GM18520 (cell line): Measurements from ENCODE around the gene HERC3.

Experiments
- ATAC-seq: cut with Tn5 transposase; IDR thresholded peaks from one replicate; pipeline ENCODE4 v1.9.1; 2021; ENCODE audit not compliant: unreplicated experiment

Gene HERC3

GRCh38 chr4:88591787-88592599, at the start of gene HERC3:
HERC3 (plus strand) TSS chr4:88592480; CDS start chr4:88605824, 13,344 bp downstream.
- peak; percentile 97 for ATAC-seq

GRCh38 chr4:88549815-88550214, 42.5 kb upstream of the HERC3 start:
- no peak for ATAC-seq

DNA sequence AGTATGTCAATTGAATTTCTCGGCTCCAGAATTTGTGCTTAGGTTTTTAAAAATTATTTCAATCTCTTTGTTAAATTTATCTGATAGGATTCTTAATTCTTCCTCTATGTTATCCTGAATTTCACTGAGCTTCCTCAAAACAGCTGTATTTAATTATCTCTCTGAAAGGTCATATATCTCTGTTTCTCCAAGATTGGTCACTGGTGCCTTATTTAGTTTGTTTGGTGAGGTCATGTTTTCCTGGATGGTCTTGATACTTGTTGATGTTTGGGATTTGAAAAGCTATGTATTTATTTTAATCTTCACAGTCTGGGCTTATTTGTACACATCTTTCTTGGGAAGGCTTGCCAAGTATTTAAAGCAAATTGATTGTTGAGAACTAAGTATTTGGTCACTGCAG, 24.7 kb upstream of the HERC3 start:
- no peak for ATAC-seq

- ATAC-seq, result no peak
These were observed 22.3 kb upstream of the HERC3 start for GRCh38 chr4:88570001-88570400.

- ATAC-seq, result no peak
These were observed 18.9 kb upstream of the HERC3 start for GRCh38 chr4:88573276-88573980.

GRCh38 chr4:88573995-88574394, 18.3 kb upstream of the HERC3 start:
- no peak for ATAC-seq

GRCh38 chr4:88575186-88575585, 17.1 kb upstream of the HERC3 start:
- no peak for ATAC-seq

GRCh38 chr4:88582493-88582892, 9.8 kb upstream of the HERC3 start:
- no peak for ATAC-seq

DNA sequence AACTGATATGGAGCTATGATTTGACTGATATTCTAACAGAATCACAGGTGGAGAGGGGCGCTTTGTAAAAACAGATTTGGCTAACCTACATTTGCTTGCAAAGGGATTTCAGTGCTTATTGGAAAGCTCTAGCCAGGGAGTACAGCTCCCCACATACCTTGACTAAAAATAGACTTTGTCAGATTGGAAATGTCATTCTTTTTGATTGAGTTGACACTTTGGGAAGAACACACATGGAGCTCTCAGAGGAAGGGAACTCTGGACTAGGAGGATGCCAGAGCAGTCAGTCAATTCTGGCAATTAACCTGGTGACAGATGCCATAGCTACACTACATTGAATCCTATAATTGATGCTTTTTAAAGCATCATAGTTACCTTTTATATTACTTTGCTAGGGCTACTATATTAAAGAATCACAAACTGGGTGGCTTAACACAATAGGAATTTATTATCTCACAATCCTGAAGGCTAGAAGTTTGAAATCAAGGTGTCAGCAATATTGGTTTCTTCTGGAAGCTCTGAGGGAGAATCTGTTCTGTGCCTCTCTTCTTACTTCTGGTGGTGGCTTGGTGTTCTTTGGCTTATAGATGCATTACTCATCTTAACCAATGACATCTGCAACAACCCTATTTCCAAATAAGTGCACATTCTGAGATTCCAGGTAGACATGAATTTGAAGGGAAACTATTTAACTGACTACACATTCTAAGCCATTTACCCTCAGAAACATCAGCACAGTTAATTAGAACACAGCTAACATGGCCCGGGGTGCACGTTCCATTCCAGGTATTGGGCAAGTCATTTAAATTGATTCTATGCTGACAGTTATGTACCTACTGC, 8.4 kb upstream of the HERC3 start:
- no peak for ATAC-seq

- no peak for ATAC-seq
These were observed 7.8 kb upstream of the HERC3 start for GRCh38 chr4:88584471-88584900.

DNA sequence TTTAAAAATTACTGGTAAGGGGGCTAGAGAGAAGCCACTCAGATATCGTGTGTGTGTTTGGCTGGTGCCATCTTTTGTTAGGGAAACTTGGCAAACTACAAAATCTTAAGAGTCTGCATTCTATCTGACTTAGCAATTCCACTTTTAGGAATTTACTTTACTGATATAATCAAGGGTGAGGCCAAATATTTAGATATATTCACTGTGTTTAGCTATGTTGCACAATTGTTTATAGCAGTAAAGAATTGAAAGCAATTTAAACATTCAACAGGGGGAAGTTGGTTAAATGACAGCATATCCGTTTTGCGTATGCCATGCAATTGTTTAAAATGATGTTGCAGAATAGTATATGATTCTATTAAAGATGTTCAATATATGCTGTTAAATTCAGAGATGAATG, 6.4 kb upstream of the HERC3 start:
- no peak for ATAC-seq

DNA sequence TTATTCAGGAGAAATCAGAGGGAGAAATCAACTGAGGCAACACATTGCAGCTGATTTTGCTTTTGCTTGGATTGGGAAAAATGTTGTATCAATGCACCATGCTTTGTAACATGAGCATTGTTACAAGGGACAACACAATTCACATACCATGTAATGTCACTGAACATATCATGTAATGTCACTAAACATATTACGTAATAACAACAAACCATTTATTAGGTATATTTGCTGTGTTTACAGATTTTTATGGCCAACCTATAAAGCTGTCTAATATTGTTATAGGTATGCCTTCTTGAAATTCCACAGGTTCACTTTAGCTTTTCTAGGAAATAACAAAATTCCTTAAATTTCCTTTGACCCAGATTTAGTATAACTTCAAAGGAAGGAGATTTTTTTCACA, 5.0 kb upstream of the HERC3 start:
- ATAC-seq, result no peak

DNA sequence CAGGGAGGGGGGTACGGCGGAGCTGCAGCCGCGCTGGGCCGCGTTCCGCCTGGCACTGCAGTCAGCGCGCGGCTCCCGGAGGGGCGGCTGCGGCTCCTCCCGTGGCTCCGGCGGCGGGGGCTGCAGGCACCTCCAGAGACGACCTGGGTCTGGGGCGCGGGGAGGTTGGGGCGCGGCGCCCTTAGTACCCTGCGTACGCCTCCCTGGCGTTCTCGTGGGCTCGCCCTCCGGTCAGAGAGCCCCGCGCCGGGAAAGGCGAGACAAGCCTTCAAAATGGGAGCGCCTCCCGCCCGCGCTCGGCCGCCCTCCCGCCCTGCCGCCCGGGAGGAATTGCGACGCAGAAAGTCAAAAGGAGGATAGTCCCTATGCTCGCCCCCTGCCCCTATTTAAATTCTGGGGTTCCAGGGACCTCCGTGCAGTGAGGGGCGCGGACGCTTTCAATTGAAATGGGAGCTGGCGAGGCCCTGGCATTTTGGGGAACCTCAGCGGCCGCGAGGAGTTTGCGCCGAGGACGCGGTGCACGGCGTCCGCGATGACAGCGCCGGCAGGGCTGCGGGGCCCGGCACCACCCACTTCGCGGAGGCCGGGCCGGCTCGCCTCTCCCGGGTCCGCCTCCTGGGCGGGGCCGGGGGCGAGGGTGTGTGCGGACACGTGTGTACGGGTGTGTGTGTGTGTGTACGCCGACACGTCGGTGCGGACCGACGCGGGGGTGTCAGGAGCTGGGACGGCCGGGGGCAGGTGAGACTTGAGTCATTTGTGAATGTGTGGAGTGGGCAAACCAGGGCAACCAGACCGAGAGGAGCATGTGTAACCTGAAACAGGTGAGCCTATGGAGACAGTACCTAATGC, 544 bp downstream of the HERC3 start:
- ATAC-seq, result peak; percentile 58

DNA sequence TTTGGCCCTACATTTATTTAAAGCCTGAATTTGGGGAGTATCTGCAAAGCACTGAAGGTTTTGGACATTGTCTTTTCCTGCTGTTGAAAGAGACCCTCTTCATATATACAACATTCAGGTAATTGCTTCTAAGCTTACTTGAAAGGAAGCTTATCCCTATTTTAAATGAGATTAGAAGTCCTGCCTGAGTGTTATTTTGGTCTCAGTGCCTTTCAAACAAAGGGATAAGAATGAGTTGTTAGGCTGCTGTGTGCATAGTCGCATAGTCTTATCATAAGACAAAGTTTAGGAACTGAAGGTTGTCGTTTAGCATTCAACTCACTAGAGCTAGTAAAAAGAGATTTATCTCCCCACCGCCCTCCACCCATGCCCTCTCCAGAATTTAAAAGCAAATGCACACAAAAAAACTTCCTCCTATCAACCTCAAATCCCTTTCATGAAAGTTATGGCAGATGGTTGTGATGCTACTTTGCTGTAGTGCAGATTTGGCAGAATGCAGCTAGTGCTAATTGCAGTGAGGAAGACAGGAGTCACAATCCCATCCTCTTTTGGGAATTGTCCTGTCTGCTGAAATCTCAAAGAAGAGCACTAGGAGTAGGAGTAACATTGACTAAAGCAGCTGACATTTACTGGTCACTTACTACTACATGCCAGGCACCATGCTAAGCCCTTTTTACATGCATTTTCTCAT, 5.8 kb downstream of the HERC3 start:
- no peak for ATAC-seq

GRCh38 chr4:88599298-88599697, 7.0 kb downstream of the HERC3 start:
- ATAC-seq, result no peak

DNA sequence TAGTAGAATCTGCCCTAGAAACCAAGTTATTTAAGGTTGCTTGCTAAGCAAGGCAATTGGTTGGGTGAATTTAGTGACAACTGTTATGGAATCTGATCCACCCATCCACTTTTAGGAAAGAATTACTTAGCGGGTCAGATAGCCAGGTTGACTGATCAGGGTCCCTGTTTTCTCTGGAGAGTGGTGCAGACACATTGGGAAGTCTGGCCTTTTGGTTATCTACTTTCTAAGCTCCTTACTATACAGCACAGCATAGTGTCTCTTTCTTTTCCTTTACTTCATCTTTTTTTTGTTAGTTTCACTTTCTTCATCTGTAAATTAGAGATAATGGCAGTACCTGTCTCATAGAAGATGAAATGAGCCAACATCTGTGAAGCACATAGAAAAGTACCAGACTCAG, 7.4 kb downstream of the HERC3 start:
- no peak for ATAC-seq

DNA sequence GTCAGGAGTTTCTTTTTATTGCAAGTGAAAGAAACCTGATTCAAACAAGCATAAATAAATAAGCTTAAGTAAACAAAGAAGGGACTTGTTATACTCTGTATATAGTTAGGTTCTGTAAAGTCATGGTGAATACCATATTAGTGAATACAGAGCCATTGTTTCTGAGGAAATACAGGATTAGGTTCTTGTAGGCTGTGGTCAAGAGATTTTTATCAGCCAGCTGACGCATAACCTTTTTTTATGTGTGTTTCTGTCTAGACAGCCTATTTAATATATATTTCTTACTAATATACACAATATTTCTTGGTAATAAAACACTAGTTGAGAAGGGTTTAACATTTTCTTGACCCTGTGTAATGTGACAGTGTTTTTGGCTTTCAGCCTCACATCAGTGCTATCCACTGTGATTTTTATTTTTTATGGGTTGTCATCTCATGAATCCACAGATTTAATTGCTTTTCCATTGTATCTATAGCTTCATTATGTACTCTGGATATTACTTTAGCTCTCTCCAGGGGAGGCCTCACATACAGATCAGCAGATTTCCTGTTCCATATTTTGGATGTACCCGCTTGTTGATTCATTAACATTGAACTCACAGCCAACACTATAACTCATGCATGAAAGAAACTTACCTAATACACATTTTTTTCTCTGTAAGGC, 8.0 kb downstream of the HERC3 start:
- no peak for ATAC-seq

GRCh38 chr4:88604978-88605678, 12.8 kb downstream of the HERC3 start:
- ATAC-seq, result no peak

- ATAC-seq, result no peak
These were observed 13.5 kb downstream of the HERC3 start for GRCh38 chr4:88605736-88606135.
